GM12878 (cell line): ENCODE data around the gene MGST3.

ENCODE experiments used
- POLR2A ChIP-seq: IDR thresholded peaks from 2 replicates; pipeline ENCODE4 v1.6.1; 2011; ENCODE audit warnings: low read depth, mild to moderate bottlenecking, low read length
- TF ChIP-seq, protein P1 (sequence below), 3 experiments: IDR thresholded peaks in 2 of 3; conservative IDR thresholded peaks in 1 of 3; 2 replicates each; pipeline ENCODE4 v1.5.1; 2011; ENCODE audit warnings: low read depth in 3 of 3, low read length in 3 of 3, mild to moderate bottlenecking in 3 of 3, control low read depth in 2 of 3, moderate library complexity in 2 of 3, inconsistent platforms in 1 of 3, mixed read lengths in 1 of 3; ENCODE audit not compliant: control insufficient read depth in 2 of 3, insufficient read depth in 1 of 3; ENCODE audit errors: extremely low read depth in 1 of 3
- TF ChIP-seq, protein P2 (sequence below): IDR thresholded peaks from 2 replicates; pipeline ENCODE4 v1.6.1; 2011; ENCODE audit warnings: borderline replicate concordance, low read depth, mild to moderate bottlenecking, moderate library complexity, low read length; ENCODE audit not compliant: insufficient read depth, poor library complexity, severe bottlenecking

DNA sequence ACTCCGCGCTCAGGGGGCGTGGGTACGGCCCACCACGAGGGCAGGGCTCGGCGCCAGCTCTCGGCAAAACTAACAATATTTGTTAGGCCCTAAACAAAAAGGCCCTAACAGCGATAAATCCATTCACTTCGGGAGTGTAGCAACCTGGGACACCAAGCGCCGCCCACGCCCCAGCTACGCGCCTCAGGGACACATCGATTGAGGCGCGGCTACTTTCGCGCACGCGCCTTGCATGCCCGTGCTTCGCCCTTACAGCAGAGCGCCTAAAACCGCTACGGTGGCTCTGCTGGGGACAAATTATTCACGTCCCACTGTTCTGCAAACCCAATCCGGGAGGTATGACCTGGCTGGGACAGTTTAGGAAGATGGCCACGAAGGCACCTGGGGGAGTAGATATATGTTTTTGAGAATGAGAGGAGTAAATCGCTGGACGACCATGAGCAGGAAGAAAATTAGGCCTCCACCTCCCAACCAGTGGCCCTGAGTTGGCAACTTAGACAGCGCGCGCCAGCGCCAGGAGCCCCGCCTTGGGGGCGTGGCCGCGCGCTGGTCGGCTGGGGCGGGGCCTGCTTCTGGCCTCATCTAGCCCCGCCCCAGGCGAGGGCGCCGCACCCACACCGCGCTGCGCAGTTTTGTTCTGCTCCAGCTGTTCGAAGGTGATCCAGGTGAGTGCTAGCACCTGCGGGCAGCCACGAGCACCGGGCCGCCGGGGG is at the start of gene MGST3:
- TF ChIP-seq, protein P1, sequence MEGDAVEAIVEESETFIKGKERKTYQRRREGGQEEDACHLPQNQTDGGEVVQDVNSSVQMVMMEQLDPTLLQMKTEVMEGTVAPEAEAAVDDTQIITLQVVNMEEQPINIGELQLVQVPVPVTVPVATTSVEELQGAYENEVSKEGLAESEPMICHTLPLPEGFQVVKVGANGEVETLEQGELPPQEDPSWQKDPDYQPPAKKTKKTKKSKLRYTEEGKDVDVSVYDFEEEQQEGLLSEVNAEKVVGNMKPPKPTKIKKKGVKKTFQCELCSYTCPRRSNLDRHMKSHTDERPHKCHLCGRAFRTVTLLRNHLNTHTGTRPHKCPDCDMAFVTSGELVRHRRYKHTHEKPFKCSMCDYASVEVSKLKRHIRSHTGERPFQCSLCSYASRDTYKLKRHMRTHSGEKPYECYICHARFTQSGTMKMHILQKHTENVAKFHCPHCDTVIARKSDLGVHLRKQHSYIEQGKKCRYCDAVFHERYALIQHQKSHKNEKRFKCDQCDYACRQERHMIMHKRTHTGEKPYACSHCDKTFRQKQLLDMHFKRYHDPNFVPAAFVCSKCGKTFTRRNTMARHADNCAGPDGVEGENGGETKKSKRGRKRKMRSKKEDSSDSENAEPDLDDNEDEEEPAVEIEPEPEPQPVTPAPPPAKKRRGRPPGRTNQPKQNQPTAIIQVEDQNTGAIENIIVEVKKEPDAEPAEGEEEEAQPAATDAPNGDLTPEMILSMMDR (IDR thresholded peaks at IDR 0.05 in 2 of 3, conservative IDR thresholded peaks at IDR 0.05 in 1 of 3; ENCODE audit: control insufficient read depth in 2 of 3, extremely low read depth in 1 of 3, insufficient read depth in 1 of 3, low read depth in 3 of 3, low read length in 3 of 3), result no peak
- TF ChIP-seq, protein P2, sequence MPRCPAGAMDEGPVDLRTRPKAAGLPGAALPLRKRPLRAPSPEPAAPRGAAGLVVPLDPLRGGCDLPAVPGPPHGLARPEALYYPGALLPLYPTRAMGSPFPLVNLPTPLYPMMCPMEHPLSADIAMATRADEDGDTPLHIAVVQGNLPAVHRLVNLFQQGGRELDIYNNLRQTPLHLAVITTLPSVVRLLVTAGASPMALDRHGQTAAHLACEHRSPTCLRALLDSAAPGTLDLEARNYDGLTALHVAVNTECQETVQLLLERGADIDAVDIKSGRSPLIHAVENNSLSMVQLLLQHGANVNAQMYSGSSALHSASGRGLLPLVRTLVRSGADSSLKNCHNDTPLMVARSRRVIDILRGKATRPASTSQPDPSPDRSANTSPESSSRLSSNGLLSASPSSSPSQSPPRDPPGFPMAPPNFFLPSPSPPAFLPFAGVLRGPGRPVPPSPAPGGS, result peak; percentile 9
- peak; percentile 69 for TF ChIP-seq POLR2A
